ENCODE results near the gene HCRTR1.
"Not testable (repeated sequence)": the region's sequence is repeated elsewhere in the genome, so short reads cannot be mapped to it uniquely, and the experiment has no call there.

Gene HCRTR1

GRCh38 chr1:31581821-31582810, 35.4 kb upstream of the HCRTR1 start:
- DNase-seq, result no peak

- no peak for DNase-seq
These were observed 34.2 kb upstream of the HCRTR1 start for GRCh38 chr1:31583082-31583994.

DNA sequence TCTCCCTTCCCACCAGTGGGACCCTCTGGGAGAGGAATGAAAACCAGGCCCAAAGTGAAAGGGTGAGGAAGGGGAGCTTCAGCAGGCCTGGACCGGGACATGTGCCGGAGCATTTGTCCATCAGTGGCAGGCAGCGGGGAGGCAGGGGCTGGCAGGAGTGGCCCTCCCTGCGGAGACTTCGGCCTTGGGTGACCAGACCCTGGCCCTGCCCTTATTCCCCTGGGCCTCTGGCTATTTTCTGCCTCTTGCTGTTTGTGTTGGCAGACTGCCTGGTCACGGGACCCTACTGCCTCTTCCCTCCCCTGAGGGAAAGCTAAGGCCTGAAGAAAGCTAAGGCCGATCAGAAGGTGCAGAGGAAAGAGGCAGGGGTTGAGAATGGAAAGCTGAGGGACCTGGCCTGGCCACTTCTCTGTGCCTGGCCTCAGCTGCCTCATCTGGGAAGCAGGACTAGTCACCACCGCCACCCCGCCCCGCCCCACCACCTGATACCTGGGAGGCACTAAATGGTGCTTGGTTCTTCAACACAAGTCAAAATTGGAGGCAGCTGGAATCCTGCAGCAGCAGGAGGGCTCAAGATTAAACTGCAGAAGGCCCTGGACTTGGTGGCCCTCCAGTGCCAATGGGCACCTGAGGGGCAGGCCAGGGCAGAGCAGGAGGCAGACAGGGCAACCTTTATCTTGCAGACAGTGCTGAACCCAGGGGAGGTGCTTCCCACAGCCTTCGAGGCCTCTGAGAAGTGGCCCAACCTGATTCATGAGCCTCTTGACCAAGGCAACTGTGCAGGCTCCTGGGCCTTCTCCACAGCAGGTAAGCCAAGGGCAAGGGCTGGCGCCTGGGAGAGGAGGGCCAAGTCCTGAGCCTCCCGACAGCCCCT, 33.3 kb upstream of the HCRTR1 start:
- DNase-seq, result no peak

DNA sequence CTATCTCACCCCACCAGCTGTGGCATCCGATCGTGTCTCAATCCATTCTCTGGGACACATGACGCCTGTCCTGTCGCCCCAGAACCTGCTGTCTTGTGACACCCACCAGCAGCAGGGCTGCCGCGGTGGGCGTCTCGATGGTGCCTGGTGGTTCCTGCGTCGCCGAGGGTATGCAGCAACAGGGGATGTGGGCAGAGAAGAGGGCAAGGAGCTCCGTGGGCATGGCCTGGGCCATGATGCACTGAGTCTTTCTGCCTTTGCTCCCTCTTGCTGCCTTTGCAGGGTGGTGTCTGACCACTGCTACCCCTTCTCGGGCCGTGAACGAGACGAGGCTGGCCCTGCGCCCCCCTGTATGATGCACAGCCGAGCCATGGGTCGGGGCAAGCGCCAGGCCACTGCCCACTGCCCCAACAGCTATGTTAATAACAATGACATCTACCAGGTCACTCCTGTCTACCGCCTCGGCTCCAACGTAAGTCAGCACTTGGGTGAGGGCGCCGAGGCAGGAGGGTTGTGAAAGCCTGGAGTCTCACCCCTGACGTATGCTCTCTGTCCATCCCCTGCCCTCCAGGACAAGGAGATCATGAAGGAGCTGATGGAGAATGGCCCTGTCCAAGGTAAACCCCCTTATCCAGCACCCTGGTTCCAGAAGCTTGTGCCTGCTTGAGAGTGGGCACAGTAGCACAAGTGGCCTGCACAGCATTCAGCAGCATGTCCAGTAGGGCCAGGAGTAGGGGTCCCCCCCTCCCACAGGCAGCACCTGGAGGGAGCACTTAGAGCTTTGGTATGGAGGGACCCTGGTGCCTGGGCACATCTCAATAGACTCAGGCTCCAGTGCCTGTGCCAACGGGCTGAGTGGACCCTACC, 32.4 kb upstream of the HCRTR1 start:
- no peak for DNase-seq

- DNase-seq, result no peak
These were observed 31.6 kb upstream of the HCRTR1 start for GRCh38 chr1:31585736-31586365.

GRCh38 chr1:31586376-31587327, 30.8 kb upstream of the HCRTR1 start:
- DNase-seq, result peak; percentile 46

DNA sequence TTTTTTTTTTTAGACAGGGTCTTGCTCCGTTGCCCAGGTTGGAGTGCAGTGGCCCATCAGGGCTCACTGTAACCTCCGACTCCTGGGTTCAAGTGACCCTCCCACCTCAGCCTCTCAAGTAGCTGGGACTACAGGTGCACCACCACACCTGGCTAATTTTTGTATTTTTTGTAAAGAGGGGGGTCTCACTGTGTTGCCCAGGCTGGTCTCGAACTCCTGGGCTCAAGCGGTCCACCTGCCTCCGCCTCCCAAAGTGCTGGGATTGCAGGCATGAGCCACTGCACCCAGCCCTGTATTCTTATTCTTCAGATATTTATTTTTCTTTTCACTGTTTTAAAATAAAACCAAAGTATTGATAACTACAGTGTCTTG, 30.2 kb upstream of the HCRTR1 start:
- DNase-seq, result not testable (repeated sequence)

DNA sequence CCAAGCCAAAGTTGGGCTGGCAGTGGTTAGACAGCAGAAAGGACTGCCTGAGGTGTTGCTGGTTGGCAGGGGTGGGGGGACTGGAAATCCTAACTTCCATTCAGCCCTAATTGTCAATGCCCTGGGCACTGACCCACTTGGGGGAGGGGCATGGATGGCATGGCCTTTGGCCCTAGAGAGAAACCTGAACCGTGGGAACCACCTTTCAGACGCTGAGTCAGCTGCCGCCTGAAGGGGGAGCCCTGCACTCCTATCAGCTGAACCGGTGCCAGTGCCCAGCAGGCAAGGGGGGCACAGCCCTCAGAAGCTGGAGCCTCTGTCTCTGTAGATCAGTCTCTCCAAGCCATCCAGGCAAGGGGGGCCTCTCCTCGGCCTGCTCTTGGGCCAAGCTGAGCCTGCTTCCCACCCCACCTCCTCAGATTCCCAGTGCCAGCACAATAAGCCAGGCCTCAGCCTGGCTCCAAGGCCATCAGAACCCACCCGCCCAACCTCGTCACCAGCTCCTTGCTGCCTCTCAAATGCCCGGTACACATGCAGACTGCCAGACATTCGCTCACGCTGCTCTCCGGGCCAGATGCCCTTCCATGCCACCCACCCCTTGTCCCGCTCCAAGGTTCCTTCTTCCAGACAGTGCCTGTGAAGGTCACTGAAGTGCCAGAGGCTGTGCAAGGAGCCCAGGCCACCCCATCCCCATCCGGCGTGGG, 29.6 kb upstream of the HCRTR1 start:
- DNase-seq, result peak; percentile 61

GRCh38 chr1:31588751-31589515, 28.6 kb upstream of the HCRTR1 start:
- no peak for DNase-seq

DNA sequence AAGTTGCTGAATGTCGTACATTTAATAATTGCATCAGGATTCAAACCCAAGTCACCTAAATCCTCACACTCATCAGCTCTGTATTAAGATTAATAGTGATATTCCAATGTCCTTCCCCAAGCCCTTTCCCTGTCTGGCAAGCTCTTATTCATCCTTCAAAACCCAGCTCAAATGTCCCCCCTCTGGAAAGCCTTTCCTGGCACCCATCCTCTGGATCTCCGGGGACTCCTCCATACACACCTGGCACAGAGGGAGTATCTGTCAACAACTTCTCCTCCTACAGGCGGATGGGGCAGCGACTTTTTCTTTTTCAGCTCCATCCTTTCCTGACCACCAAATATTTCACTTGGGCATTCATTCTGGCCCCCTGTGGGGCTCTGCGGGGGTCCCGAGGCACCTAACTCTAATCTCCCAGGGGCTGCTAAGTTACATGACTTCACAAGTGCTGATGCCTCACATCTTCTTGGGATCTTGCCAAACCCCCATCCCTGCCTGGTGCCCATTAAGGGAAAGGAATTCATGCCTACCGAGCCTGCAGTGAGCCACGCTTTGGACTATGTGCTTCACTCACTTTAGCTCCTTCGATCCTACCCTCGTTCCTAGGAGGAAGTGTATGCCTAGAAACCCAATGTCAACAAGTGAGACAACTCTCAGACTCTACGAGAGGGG, 25.9 kb upstream of the HCRTR1 start:
- DNase-seq, result no peak

GRCh38 chr1:31592132-31592531, 25.4 kb upstream of the HCRTR1 start:
- DNase-seq, result no peak

GRCh38 chr1:31593136-31593665, 24.3 kb upstream of the HCRTR1 start:
- no peak for DNase-seq

GRCh38 chr1:31593770-31594632, 23.5 kb upstream of the HCRTR1 start:
- peak; percentile 55 for DNase-seq

DNA sequence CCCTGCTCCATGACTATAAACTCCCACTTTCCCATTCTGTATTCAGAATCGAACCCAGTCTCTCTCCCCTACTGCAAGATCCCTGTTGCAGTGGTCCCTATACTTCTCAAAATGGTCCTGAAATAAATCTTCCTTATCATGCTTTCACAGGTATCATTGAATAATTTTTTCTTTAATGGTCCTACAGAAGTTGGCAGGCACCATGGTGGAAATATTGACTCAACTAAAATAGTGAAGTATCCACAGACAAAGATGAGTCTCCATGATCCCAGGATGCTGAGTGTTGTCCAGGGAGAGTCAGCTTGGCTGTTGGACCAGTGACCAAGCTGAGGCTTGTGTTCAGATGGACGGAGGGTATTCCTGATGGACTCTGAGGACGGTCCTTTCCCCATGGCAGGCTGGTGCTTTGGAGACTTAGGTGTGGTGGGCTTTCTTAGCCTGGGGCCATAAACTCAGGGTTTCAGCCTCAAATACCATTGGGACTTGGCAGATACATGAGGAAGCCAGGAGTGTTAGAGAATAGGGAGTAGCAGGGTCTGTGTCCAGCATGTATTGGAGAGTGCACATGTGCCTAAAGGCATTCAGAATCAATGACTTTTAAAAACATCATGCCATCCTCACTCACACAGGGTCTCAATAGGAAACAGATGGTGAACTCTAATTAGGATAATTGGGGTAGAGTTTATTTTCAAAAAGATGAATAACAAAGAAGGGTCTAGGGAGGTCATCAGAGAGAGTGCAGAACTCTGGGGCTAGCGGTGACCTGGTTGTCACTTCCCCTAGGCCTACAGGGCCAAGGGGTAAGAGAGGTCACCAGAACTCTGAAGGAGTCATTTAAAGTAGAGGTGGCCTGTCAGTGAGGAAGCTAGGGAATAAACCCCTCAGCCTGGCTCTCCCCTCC, 21.4 kb upstream of the HCRTR1 start:
- no peak for DNase-seq

GRCh38 chr1:31596737-31597097, 20.8 kb upstream of the HCRTR1 start:
- no peak for DNase-seq

DNA sequence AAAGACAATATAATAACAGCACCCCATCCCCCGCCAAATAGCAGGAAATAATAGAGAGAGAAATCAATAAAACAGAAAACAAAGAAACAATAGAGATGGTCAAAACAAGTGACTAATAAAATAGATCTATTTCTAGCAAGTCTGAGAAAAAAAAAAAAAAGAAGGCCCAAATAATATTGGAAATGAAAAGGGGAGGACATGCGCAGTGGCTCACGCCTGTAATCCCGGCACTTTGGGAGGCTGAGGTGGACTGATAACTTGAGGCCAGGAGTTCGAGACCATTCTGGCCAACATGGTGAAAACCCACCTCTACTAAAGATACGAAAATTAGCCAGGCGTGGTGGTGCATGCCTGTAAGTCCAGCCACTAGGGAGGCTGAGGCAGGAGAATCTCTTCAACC, 18.5 kb upstream of the HCRTR1 start:
- no peak for DNase-seq
